PFSK-1 (cell line): ENCODE data around the gene DKK2.

Experiments
- POLR2AphosphoS5 ChIP-seq: IDR thresholded peaks from 2 replicates; pipeline ENCODE4 v1.6.1; 2012; ENCODE audit warnings: low read depth, mild to moderate bottlenecking, control low read depth, low read length, moderate library complexity
- TAF1 ChIP-seq: IDR thresholded peaks from 2 replicates; pipeline ENCODE4 v1.6.1; 2012; ENCODE audit warnings: low read length, control low read depth, borderline replicate concordance; ENCODE audit not compliant: insufficient read depth

- TF ChIP-seq POLR2AphosphoS5 = no peak
- no peak for TF ChIP-seq TAF1
Observed at GRCh38 chr4:106981431-106981830, 54.7 kb downstream of the DKK2 start.
